SK-N-SH treated with all-trans-retinoic acid at 6 μM for 48 hours (cell line): ENCODE data around the gene NFASC.

Experiments
- ATAC-seq: fragments of 200-7000 bp; cut with Tn5 transposase; 3 replicates; pipeline ENCODE4 v1.9.1; 2020; ENCODE audit warnings: mild to moderate bottlenecking, moderate library complexity
- ARNTL ChIP-seq: fragments of 450-650 bp; formaldehyde crosslinking; IDR thresholded peaks from 2 replicates; pipeline ENCODE4 v1.5.0; 2020; ENCODE audit warnings: low read depth, mild to moderate bottlenecking, moderate library complexity, borderline replicate concordance
- BACH2 ChIP-seq: fragments of 250-450 bp; sonication (Bioruptor Pico); IDR thresholded peaks from 2 replicates; pipeline ENCODE4 v1.9.0; 2021; ENCODE audit warnings: mild to moderate bottlenecking, borderline replicate concordance
- CREB5 ChIP-seq: fragments of 250-450 bp; sonication (Bioruptor Pico); IDR thresholded peaks from 2 replicates; pipeline ENCODE4 v1.5.1; 2020; ENCODE audit warnings: low read depth, mild to moderate bottlenecking, moderate library complexity
- CSRNP3 ChIP-seq: fragments of 250-450 bp; sonication (Bioruptor Pico); IDR thresholded peaks from 2 replicates; pipeline ENCODE4 v1.5.1; 2021; ENCODE audit warnings: mild to moderate bottlenecking, moderate library complexity
- ESRRG ChIP-seq: fragments of 250-450 bp; sonication (Bioruptor Pico); IDR thresholded peaks from 2 replicates; pipeline ENCODE4 v1.6.1; 2021; ENCODE audit warnings: mild to moderate bottlenecking
- GLIS3 ChIP-seq: fragments of 250-450 bp; sonication (Bioruptor Pico); IDR thresholded peaks from 2 replicates; pipeline ENCODE4 v1.5.0; 2020; ENCODE audit warnings: mild to moderate bottlenecking, moderate library complexity
- ISL1 ChIP-seq: fragments of 250-450 bp; sonication (Bioruptor Pico); IDR thresholded peaks from 2 replicates; pipeline ENCODE4 v2.1.2; 2022; ENCODE audit warnings: mild to moderate bottlenecking, moderate library complexity
- OSR1 ChIP-seq: fragments of 250-450 bp; sonication (Bioruptor Pico); IDR thresholded peaks from 2 replicates; pipeline ENCODE4 v1.8.0; 2022; ENCODE audit warnings: moderate library complexity, mild to moderate bottlenecking, inconsistent platforms
- PATZ1 ChIP-seq: fragments of 250-450 bp; sonication (Bioruptor Pico); IDR thresholded peaks from 2 replicates; pipeline ENCODE4 v1.8.0; 2020; ENCODE audit warnings: mild to moderate bottlenecking, moderate library complexity, borderline replicate concordance
- POU6F1 ChIP-seq: fragments of 250-450 bp; sonication (Bioruptor Pico); IDR thresholded peaks from 2 replicates; pipeline ENCODE4 v1.8.0; 2021; ENCODE audit warnings: low read depth, mild to moderate bottlenecking, moderate library complexity, borderline replicate concordance
- PPARA ChIP-seq: fragments of 250-450 bp; sonication (Bioruptor Pico); IDR thresholded peaks from 2 replicates; pipeline ENCODE4 v1.5.0; 2020; ENCODE audit warnings: mild to moderate bottlenecking, borderline replicate concordance
- RARB ChIP-seq: fragments of 250-450 bp; sonication (Bioruptor Pico); IDR thresholded peaks from 2 replicates; pipeline ENCODE4 v1.8.0; 2021; ENCODE audit warnings: mild to moderate bottlenecking, moderate library complexity
- SNAI2 ChIP-seq: fragments of 250-450 bp; sonication (Bioruptor Pico); IDR thresholded peaks from 2 replicates; pipeline ENCODE4 v1.5.0; 2020; ENCODE audit warnings: mild to moderate bottlenecking, moderate library complexity
- TOX ChIP-seq: fragments of 250-450 bp; sonication (Bioruptor Pico); IDR thresholded peaks from 2 replicates; pipeline ENCODE4 v1.8.0; 2021; ENCODE audit warnings: mild to moderate bottlenecking, moderate library complexity, borderline replicate concordance
- TSHZ2 ChIP-seq: fragments of 250-450 bp; sonication (Bioruptor Pico); IDR thresholded peaks from 2 replicates; pipeline ENCODE4 v1.5.0; 2020; ENCODE audit warnings: mild to moderate bottlenecking, moderate library complexity
- ZC3H10 ChIP-seq: fragments of 250-450 bp; sonication (Bioruptor Pico); IDR thresholded peaks from 2 replicates; pipeline ENCODE4 v1.5.1; 2021; ENCODE audit warnings: mild to moderate bottlenecking, moderate library complexity
- ZFP3 ChIP-seq: fragments of 250-450 bp; sonication (Bioruptor Pico); IDR thresholded peaks from 2 replicates; pipeline ENCODE4 v1.5.0; 2020; ENCODE audit warnings: mild to moderate bottlenecking, moderate library complexity
- ZNF565 ChIP-seq: fragments of 450-650 bp; formaldehyde crosslinking; conservative IDR thresholded peaks from 2 replicates; pipeline ENCODE4 v1.5.0; 2020; ENCODE audit warnings: low read depth, mild to moderate bottlenecking, moderate library complexity
- ZNF70 ChIP-seq: fragments of 450-650 bp; formaldehyde crosslinking; IDR thresholded peaks from 2 replicates; pipeline ENCODE4 v1.5.0; 2020; ENCODE audit warnings: mild to moderate bottlenecking, moderate library complexity
- ZNF8 ChIP-seq: fragments of 450-650 bp; formaldehyde crosslinking; IDR thresholded peaks from 2 replicates; pipeline ENCODE4 v1.5.0; 2020; ENCODE audit warnings: mild to moderate bottlenecking, moderate library complexity

The NFASC gene

GRCh38 chr1:204975568-204976235, 105.0 kb downstream of the NFASC start:
- ATAC-seq = peak; percentile 87
- TF ChIP-seq RARB (CRISPR knock-in tag) (no peak), TOX (CRISPR knock-in tag) (no peak), ZNF565 (CRISPR knock-in tag) (no peak), PATZ1 (CRISPR knock-in tag) (no peak), ESRRG (CRISPR knock-in tag) (no peak), ZNF8 (CRISPR knock-in tag) (no peak)
- TF ChIP-seq, all 23 proteins: peak for 0

- TF ChIP-seq ZNF565 (CRISPR knock-in tag) (no peak), OSR1 (CRISPR knock-in tag) (no peak), ZNF70 (CRISPR knock-in tag) (no peak), CSRNP3 (CRISPR knock-in tag) (no peak), ESRRG (CRISPR knock-in tag) (no peak), ARNTL (CRISPR knock-in tag) (no peak), GLIS3 (CRISPR knock-in tag) (no peak), ZC3H10 (CRISPR knock-in tag) (no peak), PATZ1 (CRISPR knock-in tag) (no peak), TOX (CRISPR knock-in tag) (no peak), RARB (CRISPR knock-in tag) (no peak), BACH2 (CRISPR knock-in tag) (no peak), CREB5 (no peak), POU6F1 (no peak), PPARA (CRISPR knock-in tag) (no peak), TSHZ2 (CRISPR knock-in tag) (no peak), SNAI2 (no peak), ZFP3 (CRISPR knock-in tag) (no peak), ISL1 (no peak), ZNF8 (CRISPR knock-in tag) (no peak)
- ATAC-seq = no peak
These were observed 106.0 kb downstream of the NFASC start for GRCh38 chr1:204976646-204977045.
